VCaP (cell line): ENCODE results near the gene ACOX3.

Source experiments
- H3K27ac ChIP-seq: fragments of 450-650 bp; 2 replicates; pipeline ENCODE4 v1.5.1; 2017
- CTCF ChIP-seq: fragments of 450-650 bp; conservative IDR thresholded peaks from 2 replicates; pipeline ENCODE4 v1.5.1; 2017; ENCODE audit warnings: mild to moderate bottlenecking, moderate library complexity

The ACOX3 gene

DNA sequence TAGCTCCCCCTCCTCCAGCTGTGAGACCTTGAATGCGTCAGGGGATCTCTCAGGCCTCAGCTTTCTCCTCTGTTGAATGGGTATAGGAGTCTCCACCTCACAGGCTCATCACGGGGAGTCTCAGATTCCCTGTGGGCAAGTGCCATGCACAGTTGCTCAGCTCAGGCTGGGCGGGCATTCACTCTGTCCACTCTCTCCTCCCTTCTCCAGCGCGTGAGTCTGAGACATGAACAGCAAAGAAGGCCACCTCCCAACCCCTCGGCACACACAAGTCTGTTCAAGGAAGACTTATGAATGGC is 111.0 kb downstream of the ACOX3 start:
- TF ChIP-seq CTCF = no peak
- H3K27ac ChIP-seq = no peak overlapping the region

DNA sequence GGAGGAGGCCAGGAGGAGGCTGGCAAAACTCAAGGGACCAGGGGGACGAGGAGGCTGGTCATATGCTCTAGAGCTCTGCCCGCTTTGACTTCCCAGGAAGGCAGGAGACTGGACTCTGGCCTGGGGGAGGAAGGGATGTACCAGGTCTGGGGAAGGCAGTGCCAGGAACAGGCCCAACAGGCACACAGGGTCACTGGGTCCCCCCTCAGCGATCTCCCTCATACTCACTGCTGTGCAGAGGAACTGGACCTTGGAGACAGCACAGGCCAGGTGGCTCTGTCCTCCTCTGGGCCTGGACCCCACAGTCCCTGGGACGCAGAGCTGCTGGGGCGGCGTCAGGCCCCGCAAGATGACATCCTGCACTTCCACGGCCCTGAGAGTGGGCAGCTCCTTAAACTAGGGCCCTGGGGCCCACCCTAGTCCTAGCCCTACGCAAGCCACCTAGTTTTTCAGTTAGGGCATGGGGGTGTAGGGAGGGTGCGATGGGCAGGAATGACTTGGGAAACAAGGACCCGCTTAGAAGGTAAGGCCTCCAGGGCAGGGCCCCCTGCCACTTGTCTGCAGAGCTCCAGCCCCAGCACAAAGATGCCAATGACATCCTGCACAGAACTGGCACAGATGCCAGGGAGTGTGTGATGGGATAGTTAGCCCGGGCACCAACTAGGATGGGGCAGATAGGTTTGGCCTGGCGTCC is 111.5 kb downstream of the ACOX3 start:
- H3K27ac ChIP-seq = no peak overlapping the region
- TF ChIP-seq CTCF = no peak

DNA sequence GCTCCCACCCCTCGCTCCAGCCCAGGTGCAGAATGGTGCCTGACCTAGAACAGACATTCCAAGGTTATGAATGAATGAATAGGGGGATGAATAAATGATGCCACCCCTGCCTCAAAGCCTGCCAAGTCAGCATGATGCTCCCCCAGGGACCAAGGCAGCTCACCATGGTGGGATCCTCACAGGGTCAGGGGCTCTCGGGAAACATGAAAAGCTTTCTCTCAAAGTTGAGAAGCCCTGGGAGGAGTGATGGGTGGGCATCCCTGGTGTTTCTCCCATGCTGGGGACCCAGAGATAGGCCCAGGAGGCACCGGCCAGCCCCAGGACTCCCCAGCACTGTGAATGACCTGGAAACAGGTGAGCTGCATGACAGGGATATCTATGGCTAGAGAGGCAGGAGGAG is 112.1 kb downstream of the ACOX3 start:
- H3K27ac ChIP-seq = no peak overlapping the region
- no peak for TF ChIP-seq CTCF

DNA sequence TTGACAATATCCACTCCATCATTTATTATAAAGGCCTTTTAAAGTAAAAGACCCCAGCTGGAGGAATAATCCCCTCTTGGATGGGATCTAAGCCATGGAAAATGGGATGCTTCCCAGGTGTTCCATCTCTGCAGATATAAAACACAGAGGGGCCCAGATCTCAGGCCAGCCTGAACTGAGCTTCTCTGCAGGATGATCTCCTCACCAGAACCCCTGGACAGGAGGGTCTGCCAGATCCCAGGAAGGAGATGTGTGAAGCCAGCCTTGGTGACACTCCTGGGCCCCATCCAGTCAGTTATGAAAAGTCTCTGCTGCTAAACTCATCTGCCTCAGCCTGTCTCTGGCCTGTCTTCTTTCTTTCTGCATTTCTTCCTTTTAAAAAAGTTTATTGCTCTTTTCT is 114.3 kb downstream of the ACOX3 start:
- no peak for TF ChIP-seq CTCF
- no peak overlapping the region for H3K27ac ChIP-seq

DNA sequence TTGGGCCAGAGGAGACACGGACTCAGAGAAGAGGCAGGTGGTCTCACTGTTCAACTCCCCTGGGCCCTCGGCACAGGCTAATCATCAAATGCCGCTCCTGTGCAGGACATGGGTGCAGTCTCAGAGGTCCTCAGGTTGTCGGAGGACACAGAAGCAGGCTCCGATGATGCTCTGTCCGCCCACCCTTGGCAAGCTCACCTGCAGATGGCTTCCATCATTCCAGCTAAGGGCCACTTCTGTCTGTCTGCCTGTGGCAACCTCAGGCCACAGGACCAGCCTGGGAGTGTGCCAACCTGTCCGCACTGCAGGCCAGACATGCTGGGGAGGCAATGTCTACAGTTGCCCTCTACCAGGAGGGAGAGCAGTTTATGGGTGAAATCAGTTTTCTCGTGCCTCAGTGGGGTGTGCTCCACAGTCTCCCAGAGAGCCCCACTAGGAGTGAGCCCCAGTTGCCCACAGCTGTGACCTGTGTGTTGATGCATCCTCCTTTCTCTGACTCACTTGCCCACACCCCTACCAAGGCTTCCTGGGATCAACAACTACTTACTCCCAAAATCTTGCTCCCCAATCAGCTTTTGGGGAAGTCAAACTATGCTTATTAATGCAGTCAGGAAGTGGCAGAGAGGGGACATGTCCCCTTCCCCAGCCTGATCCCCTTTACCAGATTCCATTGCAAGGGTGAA is 115.1 kb downstream of the ACOX3 start:
- TF ChIP-seq CTCF = no peak

GRCh38 chr4:8324640-8325239 is 115.8 kb downstream of the ACOX3 start:
- H3K27ac ChIP-seq = no peak overlapping the region

More for the DNA sequence above, 115.1 kb downstream of the ACOX3 start:
- no peak overlapping the region for H3K27ac ChIP-seq

More at GRCh38 chr4:8324640-8325239, 115.8 kb downstream of the ACOX3 start:
- no peak for TF ChIP-seq CTCF
